Astrocyte of the spinal cord (primary cell): Measurements from ENCODE around the gene CNOT1.

ENCODE experiments used
- DNase-seq: peaks from one replicate; pipeline ENCODE4 v3.0.0; 2011; ENCODE audit warnings: low read depth, low spot score
- H3K4me3 ChIP-seq: 2 replicates; pipeline ENCODE4 v1.5.1; 2011; ENCODE audit warnings: low read depth, mild to moderate bottlenecking, low read length, moderate library complexity
- CTCF ChIP-seq: IDR thresholded peaks from 2 replicates; pipeline ENCODE4 v1.5.1; 2012; ENCODE audit warnings: low read depth, mild to moderate bottlenecking, low read length, inconsistent platforms
- in situ Hi-C: cut with HindIII; loops from 2 replicates; pipeline ENCODE4 v1.10.0; 2017; ENCODE audit warnings: low sequenced_read_pairs

Gene CNOT1

GRCh38 chr16:58584831-58585505 lies 44.7 kb downstream of the CNOT1 start:
- in situ Hi-C loops = no loop called here
- TF ChIP-seq CTCF = no peak
- no peak for DNase-seq
- no peak overlapping the region for H3K4me3 ChIP-seq

- peak; percentile 20 for DNase-seq
- in situ Hi-C loops = no loop called here
- TF ChIP-seq CTCF = no peak
- no peak overlapping the region for H3K4me3 ChIP-seq
These were observed 46.5 kb downstream of the CNOT1 start for GRCh38 chr16:58582971-58583765.

- in situ Hi-C loops = no loop called here
- no peak overlapping the region for H3K4me3 ChIP-seq
- no peak for DNase-seq
- TF ChIP-seq CTCF = no peak
These were observed 47.5 kb downstream of the CNOT1 start for GRCh38 chr16:58582133-58582532.

- no peak for TF ChIP-seq CTCF
- no peak for DNase-seq
- no peak overlapping the region for H3K4me3 ChIP-seq
- in situ Hi-C loops = no loop called here
These were observed 50.0 kb downstream of the CNOT1 start for GRCh38 chr16:58579587-58579986.

- in situ Hi-C loops = no loop called here
- no peak for DNase-seq
These were observed 51.0 kb downstream of the CNOT1 start for GRCh38 chr16:58578642-58579041.

GRCh38 chr16:58577141-58577540 lies 52.5 kb downstream of the CNOT1 start:
- in situ Hi-C loops = no loop called here
- TF ChIP-seq CTCF = no peak
- no peak for DNase-seq
- no peak overlapping the region for H3K4me3 ChIP-seq

More at GRCh38 chr16:58578642-58579041, 51.0 kb downstream of the CNOT1 start:
- H3K4me3 ChIP-seq = no peak overlapping the region
- TF ChIP-seq CTCF = no peak
